GM18861 (cell line): ENCODE data around the gene SLC4A1AP.

ENCODE experiments used
- ATAC-seq: cut with Tn5 transposase; IDR thresholded peaks from one replicate; pipeline ENCODE4 v1.9.1; 2021; ENCODE audit not compliant: unreplicated experiment

The SLC4A1AP gene

GRCh38 chr2:27716301-27717069, 52.8 kb downstream of the SLC4A1AP start:
- no peak for ATAC-seq

GRCh38 chr2:27717070-27717795, 53.5 kb downstream of the SLC4A1AP start:
- no peak for ATAC-seq

GRCh38 chr2:27720004-27720551, 56.4 kb downstream of the SLC4A1AP start:
- no peak for ATAC-seq

- ATAC-seq = no peak
Measured at GRCh38 chr2:27721335-27721734, 57.6 kb downstream of the SLC4A1AP start.

DNA sequence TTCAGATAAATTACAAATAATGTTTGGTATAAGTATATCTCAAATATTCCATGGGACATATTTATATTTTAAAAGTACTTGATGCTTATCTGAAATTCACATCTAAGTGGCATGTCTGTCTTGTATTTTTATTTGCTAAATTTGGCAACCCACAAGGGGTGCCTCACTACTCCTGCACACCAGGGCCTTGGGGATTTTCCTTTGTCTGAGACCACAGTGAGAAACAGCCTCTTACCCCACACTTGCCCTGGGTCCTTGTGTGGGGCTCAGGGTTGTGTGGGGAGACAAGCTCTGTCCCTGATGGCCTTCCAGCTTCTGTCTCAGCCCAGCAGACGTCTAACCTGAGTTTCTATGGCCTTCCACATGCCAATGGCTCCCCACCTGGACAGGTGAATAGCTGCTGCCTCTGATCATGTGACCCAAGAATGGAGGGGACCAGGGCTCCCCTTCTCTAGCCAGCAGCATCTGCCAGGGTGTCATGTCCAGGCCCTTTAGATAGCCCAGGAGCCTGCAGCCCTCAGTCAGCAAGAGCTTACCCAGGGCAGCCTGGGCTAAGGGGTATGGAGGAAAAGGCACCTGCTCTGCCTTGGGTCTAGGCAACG, 58.3 kb downstream of the SLC4A1AP start:
- no peak for ATAC-seq

- ATAC-seq = no peak
Measured at GRCh38 chr2:27723372-27724144, 59.9 kb downstream of the SLC4A1AP start.

DNA sequence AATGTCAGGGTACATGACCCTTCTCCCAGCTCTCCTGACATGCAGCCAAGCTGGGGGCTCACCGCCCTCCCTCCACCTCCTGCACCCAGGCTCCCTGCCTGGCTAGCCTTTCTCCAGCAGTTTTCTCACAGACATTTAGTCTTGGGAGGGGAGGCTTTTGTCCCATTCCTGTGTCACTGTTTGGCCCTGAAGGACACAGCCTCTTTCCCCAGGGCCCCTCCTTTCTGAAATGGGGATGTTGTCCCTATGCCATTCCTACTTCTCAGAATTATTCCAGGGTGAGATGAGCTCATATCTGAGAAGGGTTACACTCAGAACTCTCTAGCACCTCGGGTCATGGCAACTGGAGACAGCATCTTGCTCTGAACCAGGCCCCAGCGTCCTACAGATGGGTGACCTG, 60.5 kb downstream of the SLC4A1AP start:
- no peak for ATAC-seq

- no peak for ATAC-seq
Measured at GRCh38 chr2:27724905-27725701, 61.4 kb downstream of the SLC4A1AP start.

DNA sequence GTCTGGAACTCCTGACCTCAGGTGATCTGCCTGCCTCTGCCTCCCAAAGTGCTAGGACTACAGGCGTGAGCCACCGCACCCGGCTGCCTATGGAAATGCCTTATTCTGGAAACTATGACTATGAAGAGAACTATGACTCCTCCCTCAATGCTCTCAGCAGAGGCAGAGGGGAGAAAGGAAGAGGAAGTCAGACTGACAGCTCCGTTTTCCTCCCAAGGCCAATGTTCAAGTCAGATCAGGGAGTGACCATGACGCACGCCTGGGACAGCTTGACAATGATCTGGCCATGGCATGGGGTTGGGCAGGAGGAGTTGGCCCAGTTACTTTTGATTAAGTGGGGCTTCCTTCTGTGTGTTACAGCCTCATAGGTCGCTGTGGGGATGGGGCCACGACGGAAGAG, 63.6 kb downstream of the SLC4A1AP start:
- no peak for ATAC-seq

GRCh38 chr2:27728081-27728858, 64.6 kb downstream of the SLC4A1AP start:
- no peak for ATAC-seq

GRCh38 chr2:27729198-27729597, 65.5 kb downstream of the SLC4A1AP start:
- no peak for ATAC-seq

GRCh38 chr2:27729614-27730013, 65.9 kb downstream of the SLC4A1AP start:
- no peak for ATAC-seq

DNA sequence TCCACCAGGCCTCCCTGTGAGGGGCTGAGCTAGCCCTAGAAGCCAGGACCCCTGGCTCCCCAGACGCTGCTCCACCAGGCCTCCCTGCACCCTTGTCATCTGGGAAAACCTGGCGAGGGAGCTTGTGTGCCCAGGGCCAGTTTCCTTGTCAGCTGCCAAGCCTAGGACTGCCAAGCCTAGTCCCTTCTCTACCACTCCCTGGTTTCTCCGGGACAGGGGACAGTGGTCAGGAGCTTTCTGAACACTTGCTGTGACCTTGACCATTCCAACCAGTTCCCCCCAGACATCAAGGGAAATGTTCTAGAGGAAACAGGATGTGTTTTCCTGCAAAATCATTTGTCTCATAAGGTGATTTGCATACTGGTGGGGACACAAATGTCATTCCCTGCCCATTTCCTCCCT, 66.6 kb downstream of the SLC4A1AP start:
- ATAC-seq = no peak

DNA sequence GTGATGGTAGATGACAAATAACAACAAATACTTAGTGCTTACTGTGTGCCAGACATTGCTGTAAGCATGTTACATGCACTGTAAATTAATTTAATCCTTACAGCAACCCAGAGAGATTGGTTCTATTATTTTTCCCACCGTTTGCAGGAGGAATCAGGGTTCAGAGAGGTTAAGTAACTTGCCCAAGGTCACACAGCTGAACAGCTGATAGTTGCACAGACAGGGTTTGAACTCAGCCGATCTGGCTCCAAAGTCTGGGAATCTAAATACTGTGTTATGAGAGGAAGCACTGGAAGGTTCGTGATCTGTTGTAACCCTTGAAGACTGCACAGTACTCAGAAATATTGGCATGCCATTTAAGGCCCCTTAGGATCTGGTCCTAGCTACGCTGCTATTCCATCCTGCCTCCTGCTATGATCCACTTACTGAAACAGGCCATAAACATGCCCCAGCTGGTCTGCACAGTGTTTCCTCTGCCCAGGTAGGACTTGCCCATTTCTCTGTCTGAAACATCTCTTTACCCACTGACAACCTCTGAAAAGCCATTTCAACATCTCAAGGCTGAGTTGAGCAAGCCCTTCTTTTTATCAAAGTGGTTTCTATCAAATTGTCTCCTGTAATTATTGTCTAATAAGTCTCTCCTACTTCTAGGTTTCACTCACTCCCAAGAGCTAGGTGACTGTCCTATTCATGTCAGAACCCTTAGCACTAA, 67.4 kb downstream of the SLC4A1AP start:
- ATAC-seq = no peak

DNA sequence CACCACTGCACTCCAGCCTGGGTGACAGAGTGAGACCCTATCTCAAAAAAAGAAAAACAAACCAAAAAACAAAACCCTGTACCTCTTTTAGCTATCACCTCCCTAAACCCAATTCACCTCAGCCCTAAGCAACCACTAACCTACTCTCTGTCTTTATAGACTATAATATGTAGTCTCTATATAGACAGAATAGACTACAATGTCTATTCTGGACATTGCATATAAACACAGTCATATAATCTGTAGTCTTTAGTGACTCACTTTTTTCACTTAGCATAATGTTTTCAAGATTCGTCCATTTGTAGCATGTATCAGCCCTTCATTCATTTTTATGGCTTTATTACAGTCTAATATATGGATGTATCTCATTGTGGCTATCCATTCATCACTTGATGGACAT, 70.6 kb downstream of the SLC4A1AP start:
- ATAC-seq = no peak

- ATAC-seq = no peak
Measured at GRCh38 chr2:27735263-27735904, 71.7 kb downstream of the SLC4A1AP start.

- ATAC-seq = no peak
Measured at GRCh38 chr2:27736031-27736889, 72.6 kb downstream of the SLC4A1AP start.

DNA sequence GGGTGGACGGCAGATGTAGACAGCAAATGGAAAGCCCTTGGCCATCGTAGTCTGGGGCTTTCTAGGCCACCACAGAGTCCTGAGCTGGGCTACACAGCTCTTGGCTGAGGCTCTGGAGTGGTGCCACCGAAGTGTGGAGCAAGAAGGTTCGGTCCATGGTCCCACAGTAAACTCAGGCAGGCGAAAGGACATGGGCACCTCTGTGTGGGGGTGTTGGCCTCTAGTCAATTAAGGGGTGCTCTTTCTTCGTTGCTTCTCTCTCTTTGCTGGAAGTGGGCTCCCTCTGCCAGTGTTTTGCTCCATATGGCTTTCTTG, 73.2 kb downstream of the SLC4A1AP start:
- ATAC-seq = no peak
